Liver (tissue), 3 donors: ENCODE results near the gene WNT8B.

Experiments used
- CTCF ChIP-seq: fragments of 150-350 bp; IDR thresholded peaks from 2 replicates; pipeline ENCODE4 v1.5.1; 2017; ENCODE audit warnings: improper control_type of control experiment, low read depth, low read length; ENCODE audit not compliant: missing input control
- FOXA1 ChIP-seq: IDR thresholded peaks from 2 replicates; pipeline ENCODE4 v1.6.1; 2016; ENCODE audit warnings: antibody characterized with exemption
- GABPA ChIP-seq, 2 donors: IDR thresholded peaks in 1 of 2; conservative IDR thresholded peaks in 1 of 2; 2 replicates each; pipeline ENCODE4 v1.6.1; 2016; ENCODE audit warnings: antibody characterized with exemption in 2 of 2, mild to moderate bottlenecking in 1 of 2, moderate library complexity in 1 of 2
- NR2F2 ChIP-seq: IDR thresholded peaks from 2 replicates; pipeline ENCODE4 v1.6.1; 2016; ENCODE audit warnings: antibody characterized with exemption
- RAD21 ChIP-seq, 2 donors: IDR thresholded peaks; 2 replicates each; pipeline ENCODE4 v1.6.1; 2016; ENCODE audit warnings: antibody characterized with exemption in 2 of 2, mild to moderate bottlenecking in 2 of 2
- RXRA ChIP-seq, 2 donors: IDR thresholded peaks; 2 replicates each; pipeline ENCODE4 v1.6.1; 2017 to 2018; ENCODE audit warnings: antibody characterized with exemption in 2 of 2, mild to moderate bottlenecking in 1 of 2
- SP1 ChIP-seq: IDR thresholded peaks from 2 replicates; pipeline ENCODE4 v1.6.1; 2018; ENCODE audit warnings: antibody characterized with exemption, mild to moderate bottlenecking
- YY1 ChIP-seq: IDR thresholded peaks from 2 replicates; pipeline ENCODE4 v1.6.1; 2016; ENCODE audit warnings: antibody characterized with exemption, mild to moderate bottlenecking
- TF ChIP-seq, protein P1 (sequence below): IDR thresholded peaks from 2 replicates; pipeline ENCODE4 v1.6.1; 2016; ENCODE audit warnings: antibody characterized with exemption
- TF ChIP-seq, protein P2 (sequence below): IDR thresholded peaks from 2 replicates; pipeline ENCODE4 v1.6.1; 2016; ENCODE audit warnings: antibody characterized with exemption
- donor health status: healthy.
- donor health status: healthy.

DNA sequence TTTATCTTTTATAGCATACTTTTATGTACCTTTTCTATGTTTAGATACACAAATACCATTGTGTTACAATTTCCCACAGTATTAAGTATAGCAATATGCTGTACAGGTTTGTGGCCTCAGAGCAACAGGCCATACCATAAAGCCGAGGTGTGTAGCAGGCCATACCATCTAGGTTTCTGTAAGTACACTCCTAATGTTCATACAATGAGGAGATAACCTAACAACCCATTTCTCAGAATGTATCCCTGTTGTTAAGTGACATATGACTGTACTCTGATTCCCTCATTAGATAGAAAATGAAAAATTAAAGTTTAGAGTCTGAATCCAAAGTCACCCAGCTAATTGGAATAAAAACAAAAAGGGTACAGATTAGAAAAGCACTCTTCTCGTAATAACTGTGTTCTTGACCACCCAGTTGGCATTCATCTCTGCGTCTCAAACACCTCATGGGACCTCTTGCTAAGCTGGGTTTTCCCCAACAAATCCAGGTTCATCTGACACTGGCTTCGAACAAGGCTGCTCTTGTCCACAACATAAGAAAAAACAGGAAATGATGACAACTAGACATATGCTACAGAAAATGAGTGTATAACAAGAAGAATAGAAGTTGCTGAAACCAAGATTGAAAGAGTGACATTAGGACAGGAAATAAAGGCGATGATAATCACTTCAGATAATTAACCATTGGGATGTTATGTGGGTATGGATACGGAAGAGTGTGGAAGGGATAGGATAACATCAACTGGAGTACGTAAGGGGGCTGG lies 65.5 kb downstream of the WNT8B start:
- no peak for TF ChIP-seq RAD21 (IDR thresholded peaks at IDR 0.05)
- TF ChIP-seq CTCF = no peak
- TF ChIP-seq RXRA (IDR thresholded peaks at IDR 0.05) = no peak
- TF ChIP-seq YY1 = no peak
- TF ChIP-seq, protein P1, sequence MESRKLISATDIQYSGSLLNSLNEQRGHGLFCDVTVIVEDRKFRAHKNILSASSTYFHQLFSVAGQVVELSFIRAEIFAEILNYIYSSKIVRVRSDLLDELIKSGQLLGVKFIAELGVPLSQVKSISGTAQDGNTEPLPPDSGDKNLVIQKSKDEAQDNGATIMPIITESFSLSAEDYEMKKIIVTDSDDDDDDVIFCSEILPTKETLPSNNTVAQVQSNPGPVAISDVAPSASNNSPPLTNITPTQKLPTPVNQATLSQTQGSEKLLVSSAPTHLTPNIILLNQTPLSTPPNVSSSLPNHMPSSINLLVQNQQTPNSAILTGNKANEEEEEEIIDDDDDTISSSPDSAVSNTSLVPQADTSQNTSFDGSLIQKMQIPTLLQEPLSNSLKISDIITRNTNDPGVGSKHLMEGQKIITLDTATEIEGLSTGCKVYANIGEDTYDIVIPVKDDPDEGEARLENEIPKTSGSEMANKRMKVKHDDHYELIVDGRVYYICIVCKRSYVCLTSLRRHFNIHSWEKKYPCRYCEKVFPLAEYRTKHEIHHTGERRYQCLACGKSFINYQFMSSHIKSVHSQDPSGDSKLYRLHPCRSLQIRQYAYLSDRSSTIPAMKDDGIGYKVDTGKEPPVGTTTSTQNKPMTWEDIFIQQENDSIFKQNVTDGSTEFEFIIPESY = no peak
- no peak for TF ChIP-seq NR2F2
- TF ChIP-seq, protein P2, sequence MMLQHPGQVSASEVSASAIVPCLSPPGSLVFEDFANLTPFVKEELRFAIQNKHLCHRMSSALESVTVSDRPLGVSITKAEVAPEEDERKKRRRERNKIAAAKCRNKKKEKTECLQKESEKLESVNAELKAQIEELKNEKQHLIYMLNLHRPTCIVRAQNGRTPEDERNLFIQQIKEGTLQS = no peak
- TF ChIP-seq GABPA (IDR thresholded peaks at IDR 0.05 in 1 of 2, conservative IDR thresholded peaks at IDR 0.05 in 1 of 2) = no peak
- no peak for TF ChIP-seq FOXA1
- TF ChIP-seq SP1 = no peak
